Prostate gland (tissue), 2 donors: Measurements from ENCODE around the gene PLEKHM3.

Experiments
- CTCF ChIP-seq, 4 experiments: fragments of 200-600 bp in 2 of 4; fragments of 450-650 bp in 2 of 4; sonication (generic) in 2 of 4; IDR thresholded peaks; 1 replicate in 3 of 4; 2 replicates in 1 of 4; pipeline ENCODE4 v1.5.1; 2016 to 2019; ENCODE audit warnings: antibody characterized with exemption in 4 of 4, mild to moderate bottlenecking in 2 of 4, moderate library complexity in 2 of 4
- POLR2A ChIP-seq: fragments of 450-650 bp; IDR thresholded peaks from one replicate; pipeline ENCODE4 v1.6.1; 2016; ENCODE audit warnings: antibody characterized with exemption, mild to moderate bottlenecking
- POLR2AphosphoS5 ChIP-seq: sonication (generic); formaldehyde crosslinking; IDR thresholded peaks from one replicate; pipeline ENCODE4 v1.6.1; 2017; ENCODE audit warnings: antibody characterized with exemption

GRCh38 chr2:207939342-207940108 is 85.8 kb downstream of the PLEKHM3 start:
- TF ChIP-seq CTCF (IDR thresholded peaks at IDR 0.05) (no peak), POLR2A (no peak), POLR2AphosphoS5 (no peak)
